Measurements from ENCODE around the gene APOA5. TPM values are rescaled to one million over a fixed set of nuclear protein-coding genes. Genes with fewer than 3 reads are reported as not detected.

The APOA5 gene
- total and polyA plus RNA-seq, 2 donors (not counting 3 experiments of a cell fraction or from before 2014, with no cell fraction given) = not detected

GRCh38 chr11:116786966-116787365 is 4.7 kb downstream of the APOA5 start:
- Histone ChIP-seq H3K9me1 (replicated peaks; ENCODE audit: control insufficient read depth, extremely low read depth, insufficient read depth, low read length) (no peaks in the 10 kb centered on the region), H3K4me1 (ENCODE audit: control insufficient read depth, extremely low read depth, insufficient read depth, low read length) (peaks cover 13% of the 10 kb centered on the region), H3K4me3 (replicated peaks in 1 of 3; ENCODE audit: insufficient read depth in 1 of 3, low read depth in 1 of 3, low read length in 3 of 3) (peak overlapping the region; percentile 76 to 92 (median 88)), H3K79me2 (ENCODE audit: control insufficient read depth, insufficient read depth, low read length) (peaks cover 15% of the 10 kb centered on the region), H3K27me3 (ENCODE audit: control insufficient read depth in 2 of 2, insufficient read depth in 2 of 2, low read length in 2 of 2) (no peaks in the 10 kb centered on the region), H3K27ac (ENCODE audit: insufficient read depth, low read depth, low read length) (peak overlapping the region; percentile 40), H3K9ac (replicated peaks; ENCODE audit: extremely low read depth, insufficient read depth, low read length) (peak overlapping the region; percentile 88), H3K9me3 (replicated peaks; ENCODE audit: control insufficient read depth, insufficient read depth, low read length) (no peaks in the 10 kb centered on the region), H4K20me1 (replicated peaks; ENCODE audit: control insufficient read depth, extremely low read depth, insufficient read depth, low read length) (no peaks in the 10 kb centered on the region), H3K4me2 (ENCODE audit: insufficient read depth, low read length) (peak overlapping the region; percentile 63), H3K36me3 (ENCODE audit: control insufficient read depth in 2 of 2, extremely low read depth in 1 of 2, insufficient read depth in 2 of 2, low read length in 2 of 2) (peaks cover 23 to 29% of the 10 kb centered on the region in 2 experiments), H2AFZ (ENCODE audit: low read depth, low read length) (no peak overlapping the region)
- DNase-seq (ENCODE audit: low read depth, low spot score) (no peak), FAIRE-seq (peak; percentile 63)
- dilution Hi-C loops (cut with MboI; ENCODE audit: extremely low pct_ligation_motif_present, low sequenced_read_pairs) (no loop called here), intact Hi-C loops (cut with micrococcal nuclease) (loop anchor here (5.0 kb wide), 1 partner anchor 540 kb away; the partner anchor contains the start of gene CEP164)
- CTCF ChIA-PET = interaction anchor here (1.0 to 6.2 kb wide), 7 partner anchors 12 to 440 kb away, joined by 3 to 210 read pairs (median 5); no protein-coding TSS in a partner anchor
- POLR2A ChIA-PET = interaction anchor here (0.6 to 1.4 kb wide), 3 partner anchors 311 to 1649 kb away, joined by 3 read pairs; partner anchors contain the start of genes KMT2A and SIK3
- TSS peak; percentile 48 for BruUV-seq (replicated peaks)
- TF ChIP-seq POLR2A (IDR thresholded peaks at IDR 0.05; ENCODE audit: low read depth, low read length) = no peak
- no peak for TF ChIP-seq EZH2 (IDR thresholded peaks at IDR 0.05; ENCODE audit: borderline replicate concordance, low read depth, low read length, severe bottlenecking)
- TF ChIP-seq JUN (IDR thresholded peaks at IDR 0.05; ENCODE audit: borderline replicate concordance, insufficient read depth, insufficient read length, low read depth) = no peak
- TF ChIP-seq FOS (IDR thresholded peaks at IDR 0.05; ENCODE audit: borderline replicate concordance, insufficient read depth, low read length) = no peak
- no peak for TF ChIP-seq CTCF (IDR thresholded peaks at IDR 0.05; ENCODE audit: extremely low read depth in 1 of 2, insufficient read depth in 1 of 2, low read depth in 1 of 2, low read length in 2 of 2)
- TF ChIP-seq POLR2AphosphoS5 (IDR thresholded peaks at IDR 0.05; ENCODE audit: insufficient read depth, low read depth, low read length) = no peak
- no peak for TF ChIP-seq GATA2 (IDR thresholded peaks at IDR 0.05; ENCODE audit: insufficient read depth, insufficient read length, low read depth, low read length)
- no peak for TF ChIP-seq MYC (IDR thresholded peaks at IDR 0.05; ENCODE audit: low read depth, low read length)
